SK-MEL-5 (cell line): Measurements from ENCODE around the gene OR2F1. TPM values are rescaled to one million over a fixed set of nuclear protein-coding genes. Genes with fewer than 3 reads are reported as not detected.

Experiments
- DNase-seq: peaks from one replicate; pipeline ENCODE4 v3.0.0-alpha.2; 2016; ENCODE audit warnings: low read depth, low spot score
- in situ Hi-C: cut with HindIII; loops from 2 replicates; pipeline ENCODE4 v1.10.0; 2016; ENCODE audit warnings: low sequenced_read_pairs, high pct_unique_total_duplicates, low pct_unique_long_range_greater_than_20kb
- total RNA-seq: library from RNA; depleted of rRNA; stranded (reverse); fragments of >200 nt; shearing (Covaris generic); gene quantifications from 2 replicates; pipeline ENCODE4 v1.2.3, GENCODE V29; 2014

The OR2F1 gene
- total RNA-seq, 1 experiment from 2014 or later, result not detected

DNA sequence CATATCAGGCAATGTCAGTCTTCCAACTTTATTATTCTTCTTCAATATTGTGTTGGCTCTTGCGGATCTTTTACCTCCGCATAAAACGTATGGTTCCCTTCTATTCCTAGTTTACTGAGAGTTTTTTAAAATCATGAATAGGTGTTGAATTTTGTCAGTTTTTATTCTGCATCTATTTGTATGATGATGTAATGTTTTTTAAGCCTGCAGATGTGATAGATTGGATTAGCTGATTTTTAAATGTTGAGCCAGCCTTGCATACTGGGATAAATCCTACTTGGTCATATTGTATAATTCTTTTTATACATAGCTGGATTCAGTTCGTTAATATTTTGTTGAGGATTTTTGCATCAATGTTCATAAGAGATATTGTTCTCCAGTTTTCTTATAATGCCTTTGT, 9.2 kb upstream of the OR2F1 start:
- in situ Hi-C loops, result no loop called here

DNA sequence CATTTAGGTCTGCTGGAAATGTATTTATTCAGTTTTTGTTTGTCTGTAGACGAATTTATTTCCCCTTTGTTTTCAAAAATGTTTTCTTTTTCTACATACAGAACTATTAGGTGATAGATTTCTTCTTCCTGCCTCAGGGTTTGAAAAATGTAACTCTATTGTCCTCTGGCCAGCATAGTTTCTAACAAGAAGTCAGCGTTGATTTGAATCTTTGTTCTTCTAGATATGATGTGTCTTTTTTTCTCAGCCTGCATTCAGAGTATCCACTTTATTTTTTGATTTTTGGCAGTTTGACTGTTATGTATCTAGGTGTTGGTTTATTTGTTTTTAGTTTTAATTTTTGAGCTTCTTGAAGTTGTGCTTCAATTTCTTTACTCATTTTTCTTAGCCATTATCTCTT, 7.5 kb upstream of the OR2F1 start:
- in situ Hi-C loops, result no loop called here
- no peak for DNase-seq

More for the DNA sequence above, 9.2 kb upstream of the OR2F1 start:
- DNase-seq, result no peak

DNA sequence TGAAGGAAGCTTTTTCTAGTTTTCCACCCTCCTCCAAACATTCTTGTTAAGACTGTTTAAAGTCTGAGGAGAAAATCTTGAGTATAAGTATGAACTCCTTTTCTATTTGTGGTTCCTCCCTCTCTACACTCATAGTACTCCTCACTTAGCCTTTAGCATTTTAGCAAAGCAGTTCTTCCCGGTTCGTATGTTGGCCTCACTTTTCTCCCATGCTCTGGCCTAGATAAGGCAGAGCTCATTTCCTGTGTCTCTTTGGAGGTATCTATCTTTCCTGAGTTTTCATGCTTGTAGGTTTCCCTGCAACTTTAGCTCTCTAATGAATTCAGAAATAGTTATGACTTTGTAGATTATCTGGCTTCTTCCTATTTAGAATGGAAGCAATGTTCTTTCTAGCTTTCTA, 5.9 kb upstream of the OR2F1 start:
- in situ Hi-C loops, result no loop called here
- DNase-seq, result no peak

DNA sequence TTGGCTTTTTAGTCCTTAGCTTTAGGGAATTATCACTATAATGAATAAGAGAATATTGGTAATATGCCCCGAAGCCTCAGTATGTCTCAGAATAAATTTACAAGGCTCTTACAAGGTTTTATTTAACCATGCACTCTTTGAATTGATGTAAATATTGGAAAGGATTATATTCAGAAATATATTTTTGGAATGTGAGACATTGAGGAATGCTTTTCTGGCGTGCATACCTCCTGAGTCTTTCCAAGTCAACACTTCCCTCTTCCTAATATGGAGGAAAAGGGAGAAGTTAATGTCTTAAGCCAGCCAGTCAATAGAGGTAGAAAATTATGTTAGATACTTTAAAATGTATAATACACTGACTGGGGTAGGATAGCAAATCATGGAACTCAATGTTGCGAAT, 1.2 kb upstream of the OR2F1 start:
- DNase-seq, result no peak
- in situ Hi-C loops, result no loop called here

DNA sequence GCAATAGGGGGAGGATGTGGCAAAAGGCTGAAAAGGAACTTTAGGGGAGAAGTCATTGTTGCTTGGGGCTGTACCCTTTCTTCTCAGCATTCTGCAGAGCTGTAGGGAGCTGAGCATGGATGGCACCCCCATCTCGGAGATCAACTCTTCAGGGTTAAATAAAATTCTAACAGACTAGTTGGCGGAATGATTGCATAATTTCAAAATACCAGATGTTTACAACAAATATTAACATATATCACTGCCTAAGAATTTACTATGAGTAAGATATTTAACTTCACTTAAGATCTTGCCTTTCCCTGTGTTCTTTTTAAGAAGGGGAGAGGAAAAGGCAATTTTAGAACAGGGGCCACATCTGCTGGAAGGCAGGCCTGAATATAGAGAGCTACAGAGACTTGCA, 509 bp upstream of the OR2F1 start:
- in situ Hi-C loops, result no loop called here
- DNase-seq, result no peak

DNA sequence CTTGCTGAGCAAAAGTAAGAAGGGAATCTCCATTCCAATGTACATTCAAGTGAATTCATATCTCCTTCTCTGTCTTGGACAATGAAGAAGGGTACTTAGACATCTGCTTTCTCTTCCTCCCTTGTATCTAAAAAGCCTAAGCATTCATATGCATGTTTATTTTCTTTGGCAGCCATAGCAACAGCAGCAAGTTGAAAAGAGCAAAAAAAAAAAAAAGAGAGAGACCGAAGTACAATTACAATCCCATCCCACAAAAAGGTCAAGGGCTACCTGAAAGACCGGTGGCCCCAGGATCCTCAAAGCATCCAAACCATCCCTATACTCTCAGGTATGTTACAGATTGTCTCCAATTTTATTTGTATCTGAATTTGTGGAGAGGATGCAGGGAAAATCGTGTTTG, 4.1 kb downstream of the OR2F1 start:
- DNase-seq, result no peak
- in situ Hi-C loops, result no loop called here

DNA sequence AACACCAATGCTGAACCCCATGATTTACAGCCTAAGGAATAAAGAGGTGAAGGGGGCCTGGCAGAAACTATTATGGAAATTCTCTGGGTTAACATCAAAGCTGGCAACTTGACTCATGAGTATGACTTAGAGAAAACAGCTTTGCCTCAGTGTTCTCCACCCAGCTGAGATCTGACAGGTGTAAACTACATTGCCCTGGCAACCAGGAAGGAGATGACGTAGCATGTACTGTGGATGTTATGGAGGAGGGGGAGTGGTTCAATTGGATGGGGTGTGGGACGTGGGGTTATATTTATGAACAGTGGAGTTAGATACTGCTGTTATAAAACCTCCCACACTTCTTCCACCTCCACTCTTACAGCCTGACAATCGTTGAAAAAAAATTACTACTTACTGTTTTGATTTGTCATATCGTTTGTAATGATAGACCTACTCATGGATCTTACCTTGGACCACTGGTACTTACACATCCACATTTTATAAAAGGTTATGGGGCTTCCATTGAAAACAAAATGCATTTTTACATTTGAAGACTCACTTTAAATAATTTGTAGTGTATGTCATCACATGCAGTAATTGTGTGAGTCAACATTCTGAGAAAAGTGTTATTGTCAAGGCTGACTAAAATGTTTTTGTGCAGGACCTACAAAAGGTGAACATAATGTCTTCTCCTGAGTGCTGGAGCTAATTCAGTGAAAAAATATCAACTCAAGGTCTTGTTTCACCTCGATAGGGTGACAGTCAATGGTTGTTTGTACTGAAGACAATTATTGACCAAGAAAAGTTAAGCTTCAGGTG, 6.4 kb downstream of the OR2F1 start:
- in situ Hi-C loops, result no loop called here
- DNase-seq, result no peak

DNA sequence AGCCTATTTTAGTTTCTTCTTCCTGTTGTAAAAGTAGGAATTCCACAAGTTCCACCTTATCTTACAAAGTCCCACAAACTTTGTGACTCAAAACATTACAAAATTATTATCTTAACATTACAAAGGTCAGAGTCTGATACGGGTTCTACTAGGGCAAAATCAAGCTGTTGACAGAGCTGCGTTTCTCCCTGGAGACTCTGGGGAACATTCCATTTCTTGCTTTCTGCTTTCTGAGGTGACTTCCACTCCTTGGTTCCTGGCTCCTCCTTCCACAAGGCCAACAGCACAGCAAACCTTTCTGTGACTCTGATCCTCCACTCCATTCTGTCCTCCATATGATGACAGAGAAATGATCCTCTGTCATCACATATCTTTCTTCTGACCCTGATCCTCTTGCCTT, 10.6 kb downstream of the OR2F1 start:
- DNase-seq, result no peak
- in situ Hi-C loops, result no loop called here

DNA sequence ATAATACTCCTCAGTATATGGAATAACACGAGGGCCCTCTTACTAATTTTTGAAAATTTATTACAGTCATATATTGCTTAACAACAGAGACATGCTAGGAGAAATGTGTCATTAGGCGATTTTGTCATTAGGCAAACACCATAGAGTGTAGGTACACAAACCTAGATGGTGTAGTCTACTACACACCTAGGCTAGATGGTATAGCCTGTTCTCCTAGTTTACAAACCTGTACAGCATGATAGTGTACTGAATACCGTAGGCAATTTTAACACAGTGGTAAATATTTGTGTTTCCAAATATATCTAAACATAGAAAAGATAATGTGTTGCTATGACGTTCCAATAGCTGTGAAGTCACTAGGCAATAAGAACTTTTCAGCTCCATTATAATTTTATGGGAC, 12.8 kb downstream of the OR2F1 start:
- in situ Hi-C loops, result no loop called here
- DNase-seq, result no peak

DNA sequence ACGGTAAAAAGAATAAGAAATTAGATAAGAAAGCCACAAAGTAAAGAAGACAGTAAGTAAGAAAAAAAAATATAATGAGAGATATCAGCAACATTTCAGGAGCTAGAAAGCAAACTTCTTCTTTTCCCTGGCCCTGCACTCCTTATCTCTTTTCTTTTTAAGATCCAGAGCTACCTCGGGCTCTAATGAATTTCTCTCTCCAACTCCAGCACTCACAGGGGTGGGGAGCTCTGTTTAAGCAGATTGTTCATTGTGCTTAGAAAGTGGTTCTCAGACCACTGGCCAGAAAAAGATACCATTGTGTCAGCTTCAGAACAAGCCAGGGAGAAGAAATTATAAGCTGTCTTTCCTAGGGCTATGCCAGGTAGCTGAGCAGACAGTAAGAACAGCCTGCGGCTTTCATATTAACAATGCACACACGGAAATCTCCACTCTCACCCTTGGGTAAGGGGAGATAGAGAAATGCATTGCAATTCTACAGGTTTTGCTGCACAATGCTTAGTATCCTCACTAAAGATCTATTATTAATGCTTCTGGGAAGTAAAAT, 19.3 kb downstream of the OR2F1 start:
- DNase-seq, result no peak
- in situ Hi-C loops, result no loop called here

DNA sequence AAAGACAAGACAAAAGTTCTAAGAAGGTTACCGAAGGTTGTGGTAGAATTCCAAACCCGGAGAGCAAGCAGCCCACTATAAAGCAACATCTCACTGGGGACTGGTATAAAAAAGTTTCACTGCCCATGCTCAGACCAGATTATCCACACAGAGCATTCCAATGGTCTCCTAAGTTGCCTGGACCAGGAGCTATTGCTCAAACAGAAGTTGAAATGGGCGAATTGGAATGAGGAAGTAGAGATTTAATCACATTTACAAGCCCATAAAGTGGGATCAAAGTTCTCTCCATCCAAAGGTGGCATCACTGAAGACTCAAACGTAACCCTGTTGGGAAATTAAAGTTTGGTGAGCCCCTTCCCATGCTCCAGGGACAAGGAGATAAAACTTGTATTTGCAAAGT, 19.8 kb downstream of the OR2F1 start:
- in situ Hi-C loops, result no loop called here
- no peak for DNase-seq

DNA sequence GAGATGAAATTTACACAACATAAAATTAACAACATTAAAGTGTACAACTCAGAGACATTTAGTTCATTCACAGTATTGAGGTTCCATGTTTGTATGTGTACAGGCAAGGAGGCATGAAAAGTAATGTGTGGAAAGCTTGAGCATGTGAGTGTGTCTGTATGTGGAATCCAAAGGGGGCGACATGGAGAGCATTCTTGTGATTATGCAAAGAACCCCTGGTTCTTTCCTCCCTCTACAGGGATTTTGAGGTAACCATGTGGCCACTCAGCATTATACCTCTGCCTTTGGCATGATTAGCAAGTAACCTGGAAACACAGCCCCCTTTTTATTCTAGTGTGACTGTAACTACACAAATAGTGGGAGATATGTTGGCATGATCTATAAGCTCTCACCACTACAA, 21.0 kb downstream of the OR2F1 start:
- in situ Hi-C loops, result no loop called here
- no peak for DNase-seq

DNA sequence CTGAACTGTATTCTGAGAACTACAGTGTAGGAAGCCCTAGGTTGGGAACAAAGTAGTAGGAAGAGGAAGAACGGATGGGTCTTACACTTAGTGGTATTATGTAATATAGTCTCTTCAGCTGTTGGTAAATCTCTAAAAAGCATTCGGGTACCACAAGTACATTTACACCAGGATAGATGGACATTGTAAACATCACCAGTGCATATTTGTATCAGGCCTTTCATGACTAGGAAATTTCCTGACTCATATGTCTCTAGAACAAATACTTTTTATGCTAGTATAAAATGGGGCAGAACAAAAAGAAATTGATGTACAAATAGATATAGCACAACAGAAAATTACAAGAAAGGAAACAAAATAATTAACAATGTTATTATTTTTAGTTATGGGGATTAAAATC, 23.9 kb downstream of the OR2F1 start:
- in situ Hi-C loops, result no loop called here
- no peak for DNase-seq

DNA sequence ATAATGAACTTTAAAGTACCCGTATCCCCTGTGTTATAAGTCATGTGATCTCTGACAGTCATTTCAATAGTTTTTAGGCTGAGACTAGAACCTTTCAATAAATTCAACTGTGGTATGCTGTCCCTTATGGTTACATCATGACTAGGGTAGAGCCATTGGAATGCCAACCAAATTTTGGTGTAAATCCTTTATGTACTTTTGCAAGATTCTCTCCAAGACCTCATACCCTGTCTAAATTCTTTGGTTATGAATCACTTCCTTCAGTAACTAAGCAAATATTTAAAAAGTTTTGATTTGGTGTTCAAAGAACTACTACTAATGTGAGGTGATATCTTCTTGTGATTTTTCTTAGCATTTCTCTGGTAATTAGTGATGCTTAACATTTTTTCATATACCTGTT, 24.7 kb downstream of the OR2F1 start:
- DNase-seq, result no peak
- in situ Hi-C loops, result no loop called here

DNA sequence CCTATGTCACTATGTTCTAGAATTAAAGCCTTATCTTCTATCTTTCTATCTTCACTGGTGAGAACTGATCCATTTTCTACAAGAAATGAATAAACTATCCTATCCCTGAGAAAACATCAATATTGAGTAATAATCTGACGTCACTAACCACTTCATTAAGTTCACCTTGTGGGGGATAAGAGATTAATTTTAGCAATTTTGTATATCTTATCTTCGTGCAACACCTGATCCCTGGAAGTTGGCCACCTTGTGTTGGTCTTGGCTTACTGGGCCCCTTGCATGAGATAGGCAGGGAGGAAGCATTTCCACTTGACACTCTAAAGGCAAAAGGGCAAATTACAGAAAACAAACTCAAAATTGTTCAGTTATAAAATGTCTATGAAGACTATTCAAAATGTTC, 25.4 kb downstream of the OR2F1 start:
- in situ Hi-C loops, result no loop called here
- no peak for DNase-seq

DNA sequence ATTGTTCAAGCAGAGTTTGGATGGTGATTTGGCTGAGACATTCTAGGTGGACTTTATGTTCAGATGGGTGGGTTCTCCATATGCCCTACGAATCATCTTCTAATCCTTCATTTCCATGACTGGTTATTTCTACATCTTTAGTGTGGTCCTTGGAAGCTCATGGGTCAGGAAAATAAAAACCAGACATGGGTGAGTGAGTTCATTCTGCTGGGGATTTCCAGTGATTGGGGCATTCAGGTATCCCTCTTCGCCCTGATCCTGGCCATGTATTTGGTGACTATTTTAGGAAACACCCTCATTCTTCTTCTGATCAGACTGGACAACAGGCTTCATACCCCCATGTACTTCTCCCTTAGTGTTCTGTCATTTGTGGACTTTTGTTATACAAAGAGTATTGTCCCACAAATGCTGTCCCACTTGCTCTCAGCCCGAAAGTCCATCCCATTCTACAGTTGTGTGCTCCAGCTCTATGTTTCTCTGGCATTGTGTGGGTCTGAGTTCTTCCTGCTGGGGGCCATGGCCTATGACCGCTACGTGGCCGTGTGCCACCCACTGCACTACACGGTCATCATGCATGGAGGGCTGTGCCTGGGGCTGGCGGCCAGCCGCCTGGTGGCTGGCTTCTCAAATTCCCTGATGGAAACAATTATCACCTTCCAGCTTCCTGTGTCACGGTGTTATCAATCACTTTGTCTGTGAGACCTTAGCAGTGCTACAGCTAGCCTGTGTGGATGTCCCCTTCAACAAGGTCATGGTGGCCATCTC, 26.3 kb downstream of the OR2F1 start:
- in situ Hi-C loops, result no loop called here
- DNase-seq, result no peak

DNA sequence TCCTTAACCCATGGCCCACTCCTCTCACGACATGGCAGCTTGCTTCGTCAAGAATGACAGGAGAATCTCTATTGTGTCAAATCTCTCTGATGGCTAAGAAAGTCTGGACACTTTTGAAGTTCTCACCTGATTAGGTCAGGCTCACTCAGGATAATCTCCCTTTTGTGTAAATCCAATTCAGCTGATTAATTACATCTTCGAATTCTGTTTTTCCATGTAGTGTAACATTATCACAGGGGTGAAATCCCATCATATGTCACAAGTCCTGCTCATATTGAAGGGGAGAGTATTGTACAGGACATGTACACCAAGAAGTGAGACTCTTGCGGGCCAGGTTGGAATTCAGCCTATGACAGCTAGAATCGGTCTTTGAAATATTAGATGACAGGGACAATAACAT, 29.3 kb downstream of the OR2F1 start:
- in situ Hi-C loops, result no loop called here
- DNase-seq, result no peak

DNA sequence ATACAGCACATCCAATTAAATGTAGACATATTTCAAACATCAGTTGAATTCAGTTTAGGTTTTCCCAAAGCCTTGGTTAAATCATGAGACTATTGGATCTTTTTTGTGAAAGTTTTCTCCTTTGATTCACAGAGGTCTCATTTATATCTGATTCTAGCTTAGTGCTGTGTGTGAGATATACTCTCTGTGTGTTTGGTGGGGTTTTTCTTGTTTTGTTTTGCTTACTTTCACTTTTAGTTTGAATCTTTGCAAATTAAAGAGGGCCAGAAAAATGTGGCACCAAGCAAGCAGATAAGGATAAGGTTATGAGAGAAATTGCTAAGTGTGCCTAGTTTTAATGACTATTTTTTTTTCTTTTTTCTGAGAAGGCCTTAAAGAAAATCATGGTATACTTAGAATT, 32.9 kb downstream of the OR2F1 start:
- no peak for DNase-seq
- in situ Hi-C loops, result no loop called here
